LNCaP clone FGC (cell line): ENCODE measurements around the gene NAA38.

Experiments used
- DNase-seq: peaks from one replicate; pipeline ENCODE4 v3.0.0-alpha.2; 2011; ENCODE audit warnings: low read depth
- H3K4me3 ChIP-seq: 2 replicates; pipeline ENCODE4 v1.5.1; 2011; ENCODE audit warnings: mild to moderate bottlenecking, low read depth, low read length, control low read depth
- CTCF ChIP-seq: IDR thresholded peaks from 2 replicates; pipeline ENCODE4 v1.5.1; 2012; ENCODE audit warnings: mild to moderate bottlenecking; ENCODE audit not compliant: control insufficient read depth, insufficient read depth; ENCODE audit errors: extremely low read depth

Gene NAA38

GRCh38 chr17:7848131-7848579, 9.2 kb downstream of the NAA38 start:
- no peak overlapping the region for H3K4me3 ChIP-seq
- TF ChIP-seq CTCF: no peak

GRCh38 chr17:7846765-7847661, 10.3 kb downstream of the NAA38 start:
- no peak overlapping the region for H3K4me3 ChIP-seq
- no peak for TF ChIP-seq CTCF
- DNase-seq: no peak

More at GRCh38 chr17:7848131-7848579, 9.2 kb downstream of the NAA38 start:
- no peak for DNase-seq

GRCh38 chr17:7846063-7846735, 11.2 kb downstream of the NAA38 start:
- H3K4me3 ChIP-seq: no peak overlapping the region
- TF ChIP-seq CTCF: no peak
- no peak for DNase-seq

- H3K4me3 ChIP-seq: peak overlapping the region; percentile 88
- no peak for TF ChIP-seq CTCF
- DNase-seq: no peak
Observed at GRCh38 chr17:7845359-7846062, 11.8 kb downstream of the NAA38 start.

- H3K4me3 ChIP-seq: peak overlapping the region; percentile 88
- peak; percentile 95 for DNase-seq
- TF ChIP-seq CTCF: no peak
Observed at GRCh38 chr17:7844292-7845154, 12.8 kb downstream of the NAA38 start.
